Measurements from ENCODE around the gene POLDIP3.
"Not testable (repeated sequence)": the region's sequence is repeated elsewhere in the genome, so short reads cannot be mapped to it uniquely, and the experiment has no call there.

POLDIP3 gene

DNA sequence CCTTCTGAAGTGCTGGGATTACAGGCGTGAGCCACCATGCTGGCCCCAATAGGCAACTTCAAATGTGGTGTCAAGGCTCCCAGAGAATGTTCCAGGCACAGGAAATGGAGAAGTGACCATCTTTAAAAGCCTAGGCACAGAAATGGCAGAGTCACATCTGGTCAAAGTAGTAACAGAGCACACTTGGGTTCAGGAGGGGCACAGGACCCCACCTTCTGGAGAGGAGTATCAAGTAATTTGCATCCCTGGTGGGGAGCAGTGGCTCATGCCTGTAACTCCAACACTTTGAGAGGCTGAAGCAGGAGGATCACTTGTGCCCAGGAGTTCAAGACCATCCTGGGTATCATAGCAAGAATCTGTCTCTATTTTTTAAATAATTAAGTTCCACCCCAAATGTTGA, 31.7 kb downstream of the POLDIP3 start:
- no peak for DNase-seq

DNA sequence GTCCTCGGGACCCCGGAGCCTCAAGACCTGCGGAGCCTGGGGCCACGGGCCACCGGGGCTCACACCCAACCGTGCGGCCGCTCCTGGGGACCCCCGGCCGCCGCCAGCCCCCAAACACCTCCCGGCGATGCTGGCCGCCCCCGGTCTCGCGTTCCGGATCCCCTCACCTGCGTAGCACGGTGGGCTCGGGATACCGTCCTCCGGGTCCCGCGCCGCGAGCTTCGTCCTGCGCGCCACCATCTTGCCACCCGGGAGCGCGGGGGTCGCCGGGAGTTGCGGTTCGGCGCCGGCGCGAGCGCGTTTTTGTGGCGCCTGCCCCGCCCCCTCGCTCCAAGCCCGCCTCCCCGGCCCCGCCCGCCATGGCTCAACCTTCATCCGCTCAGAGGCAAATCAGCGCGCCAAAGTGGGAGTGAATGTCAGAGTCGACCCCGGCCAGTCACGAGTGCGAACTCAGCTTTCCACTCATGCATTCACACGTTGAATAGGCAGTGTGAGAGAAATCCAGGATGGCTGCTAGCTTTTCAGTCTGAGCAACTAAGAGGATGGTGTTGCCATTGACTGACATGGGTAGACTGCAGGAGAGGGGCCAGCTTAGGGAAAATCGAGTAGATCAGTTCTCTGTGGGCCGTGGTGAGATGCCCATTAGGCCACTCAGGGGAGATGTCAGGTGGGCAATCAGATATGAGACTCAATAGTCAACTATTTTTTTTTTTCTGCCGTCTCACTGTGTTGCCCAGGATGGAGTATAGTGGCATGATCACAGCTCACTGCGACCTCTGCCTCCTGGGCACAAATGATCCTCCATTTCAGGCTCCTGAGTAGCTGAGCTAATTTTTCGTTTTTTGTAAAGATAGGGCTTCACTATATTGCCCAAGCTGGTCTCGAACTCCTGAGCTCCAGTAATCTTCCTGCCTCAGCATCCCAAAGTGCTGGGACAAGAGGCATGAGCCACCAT, 32.6 kb downstream of the POLDIP3 start:
- DNase-seq, result peak; percentile 68 to 81

DNA sequence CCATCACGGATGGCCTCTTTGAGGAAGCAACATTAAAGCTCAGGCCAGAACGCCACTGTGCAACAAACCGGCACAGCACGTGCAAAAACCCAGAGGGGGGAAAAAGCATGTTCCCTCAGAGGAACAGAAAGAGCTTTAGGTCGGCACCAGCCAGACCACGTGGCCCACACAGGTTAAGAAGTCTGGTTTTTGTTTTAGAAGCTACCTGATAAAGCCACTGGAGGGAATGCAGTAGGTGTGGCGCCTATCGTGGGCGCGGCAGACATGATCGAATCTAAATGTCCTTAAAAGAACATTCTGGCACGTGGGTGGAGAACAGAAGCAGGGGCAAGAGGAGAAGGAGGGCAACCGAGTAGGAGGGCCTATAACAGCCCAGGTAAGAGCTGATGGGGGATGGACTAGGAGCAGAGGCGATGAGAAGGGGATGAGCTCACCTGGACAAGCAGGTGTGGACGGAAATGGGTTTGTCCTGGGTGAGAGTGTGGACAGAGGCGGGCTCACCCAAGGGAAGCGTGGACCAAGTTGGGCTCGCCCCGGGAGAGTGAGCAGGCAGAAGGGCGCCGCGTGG, 33.4 kb downstream of the POLDIP3 start:
- peak in 1 of 2 donors; percentile 3 for DNase-seq

DNA sequence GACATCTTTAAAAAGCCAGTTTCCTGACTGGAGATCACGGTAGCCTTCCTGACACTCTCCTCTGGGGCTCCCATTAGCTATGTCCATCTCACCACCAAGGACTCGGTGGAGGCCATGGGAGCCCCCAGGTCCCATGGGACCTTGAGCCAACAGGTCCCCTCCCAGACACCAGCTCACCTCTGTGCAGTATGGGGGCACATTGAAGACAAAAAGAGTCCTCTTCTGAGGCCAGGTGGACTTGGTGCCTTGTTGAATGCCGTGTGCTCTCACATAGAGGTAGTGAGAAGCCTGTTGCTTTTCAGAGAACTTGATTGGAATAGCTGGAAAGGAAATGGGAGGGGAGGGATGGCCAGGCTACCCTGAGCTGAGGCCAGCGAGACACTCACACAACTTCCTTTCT, 34.6 kb downstream of the POLDIP3 start:
- not testable (repeated sequence) for DNase-seq

DNA sequence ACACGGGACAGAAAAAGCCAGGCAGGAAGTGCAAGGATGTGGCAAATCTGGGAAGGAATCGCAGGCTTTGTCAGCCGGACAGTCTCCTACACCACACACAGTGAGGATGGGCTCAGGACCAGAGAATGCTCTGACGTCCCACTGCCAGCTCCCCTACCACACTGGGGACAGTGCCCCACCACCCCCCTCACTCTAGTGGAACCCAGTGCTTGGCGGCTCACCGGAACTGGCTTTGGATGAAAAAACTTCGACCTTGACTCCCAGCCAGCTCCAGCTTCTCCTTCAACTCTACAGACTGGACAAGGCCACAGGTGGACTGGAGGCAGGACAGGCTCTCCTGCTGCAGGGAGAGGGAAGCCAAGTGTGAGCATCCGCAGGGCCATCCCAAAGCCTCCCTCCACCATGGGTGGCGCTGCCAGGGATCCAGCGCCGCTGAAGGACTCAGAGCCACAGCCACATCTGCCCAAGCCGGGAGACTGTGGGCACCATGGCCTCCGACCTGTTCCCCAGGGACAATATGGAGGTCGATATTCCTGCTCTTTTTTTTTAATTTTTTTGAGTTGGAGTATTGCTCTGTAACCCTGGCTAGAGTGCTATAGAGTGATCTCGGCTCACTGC, 37.0 kb downstream of the POLDIP3 start:
- no peak for DNase-seq

DNA sequence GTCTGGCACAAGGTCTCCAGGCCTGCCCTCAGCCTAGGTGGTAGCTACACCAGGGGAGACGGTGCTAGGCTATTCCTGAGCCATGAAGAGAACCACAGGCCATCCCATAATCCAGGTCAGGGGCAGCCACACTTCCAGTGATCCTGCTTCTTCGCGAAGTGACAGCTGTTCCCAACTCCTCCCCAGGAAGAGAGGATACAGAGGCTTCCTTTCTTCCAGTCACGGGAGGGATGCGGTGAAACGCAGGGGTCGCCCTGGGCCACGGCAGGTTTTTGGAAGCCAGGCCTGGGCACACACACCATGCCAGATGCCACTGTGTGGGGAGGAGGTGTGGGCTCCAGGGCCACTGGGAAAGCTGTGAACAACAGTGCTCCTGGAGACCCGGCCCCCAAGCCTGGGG, 37.5 kb downstream of the POLDIP3 start:
- not testable (repeated sequence) for DNase-seq

DNA sequence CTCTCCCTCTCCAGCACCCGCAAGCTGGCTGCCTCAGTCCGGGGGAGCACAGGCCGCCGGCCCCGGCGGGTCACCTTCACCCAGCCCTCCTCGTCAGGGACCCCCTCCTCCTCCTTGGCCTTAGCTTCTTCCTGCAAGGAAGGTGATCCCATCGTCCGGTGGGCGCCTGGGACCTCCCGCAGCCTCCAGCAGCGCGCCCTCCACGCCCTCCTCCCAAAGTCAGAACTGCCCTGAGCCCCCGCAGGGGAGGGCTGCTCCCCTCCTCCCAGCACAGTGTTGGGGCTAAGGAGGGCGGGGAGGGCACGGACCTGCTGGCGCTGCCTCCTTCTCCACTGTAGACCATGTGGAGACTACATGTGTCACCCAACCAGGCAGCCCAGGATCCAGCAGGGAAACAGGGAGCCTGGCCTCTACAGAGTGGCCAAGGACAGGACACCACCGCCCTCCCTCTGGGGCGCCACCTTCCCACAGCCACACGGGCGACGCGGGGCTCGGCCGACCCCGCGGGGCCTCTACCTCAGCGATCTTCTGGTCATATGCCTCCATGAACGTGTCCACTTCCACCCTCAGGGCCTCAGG, 38.6 kb downstream of the POLDIP3 start:
- not testable (repeated sequence) for DNase-seq

DNA sequence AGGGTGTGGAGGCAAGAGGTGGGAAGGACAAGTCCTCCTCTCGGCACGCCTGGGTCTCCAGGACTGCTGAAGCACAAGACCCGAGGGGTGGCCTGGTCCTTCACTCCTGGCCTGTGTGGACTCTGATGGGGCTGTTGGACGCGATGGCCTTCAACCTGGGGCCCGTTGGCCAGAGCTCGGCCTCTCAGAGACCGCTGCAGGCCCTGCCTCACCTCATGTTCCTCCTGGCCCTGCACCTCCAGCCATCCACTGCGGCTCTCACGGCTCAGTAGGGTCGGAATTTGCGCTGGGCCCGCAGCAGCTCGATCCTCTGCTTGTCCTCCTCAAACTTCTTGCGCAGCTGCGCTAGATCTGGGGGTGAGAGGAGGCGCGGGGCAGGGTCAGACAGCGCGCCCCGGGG, 40.2 kb downstream of the POLDIP3 start:
- DNase-seq, result not testable (repeated sequence)

DNA sequence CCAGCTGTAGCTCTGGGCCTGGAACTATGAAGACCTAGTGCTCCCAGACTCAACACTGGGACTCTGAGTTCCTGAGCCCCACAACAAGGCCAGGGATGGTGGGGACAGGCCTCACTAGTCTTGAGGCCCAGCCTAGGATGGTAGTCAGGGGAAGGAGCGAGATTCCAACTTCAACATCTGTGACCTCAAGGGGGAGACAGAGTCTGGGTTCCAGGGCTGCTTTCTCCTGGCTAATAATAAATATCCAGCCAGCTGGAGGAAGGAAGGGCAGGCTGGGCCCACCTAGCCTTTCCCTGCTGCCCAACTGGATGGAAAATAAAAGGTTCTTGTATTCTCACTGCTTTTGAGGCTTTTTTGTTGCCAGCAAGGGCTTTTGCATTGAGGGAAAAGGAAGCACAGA, 40.6 kb downstream of the POLDIP3 start:
- not testable (repeated sequence) for DNase-seq

DNA sequence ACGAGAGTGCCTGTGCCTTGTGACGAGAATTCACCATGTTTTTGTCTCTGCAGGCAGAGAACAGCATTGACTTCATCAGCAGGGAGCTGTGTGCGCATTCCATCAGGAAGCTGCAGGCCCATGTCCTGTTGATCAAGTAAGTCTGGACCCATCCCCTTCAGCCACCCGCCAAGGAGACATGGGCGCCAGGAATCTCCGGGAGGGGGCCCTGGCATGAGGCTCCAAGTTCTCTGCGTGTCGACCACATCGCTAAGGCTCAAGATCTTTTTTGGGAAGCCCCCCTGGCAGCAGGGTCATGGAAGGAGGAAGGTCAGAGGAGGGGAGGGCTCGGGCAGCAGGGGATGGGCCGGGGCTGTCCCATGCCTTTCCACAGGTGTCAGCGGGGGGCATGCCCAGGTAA, 43.6 kb downstream of the POLDIP3 start:
- DNase-seq, result not testable (repeated sequence)

DNA sequence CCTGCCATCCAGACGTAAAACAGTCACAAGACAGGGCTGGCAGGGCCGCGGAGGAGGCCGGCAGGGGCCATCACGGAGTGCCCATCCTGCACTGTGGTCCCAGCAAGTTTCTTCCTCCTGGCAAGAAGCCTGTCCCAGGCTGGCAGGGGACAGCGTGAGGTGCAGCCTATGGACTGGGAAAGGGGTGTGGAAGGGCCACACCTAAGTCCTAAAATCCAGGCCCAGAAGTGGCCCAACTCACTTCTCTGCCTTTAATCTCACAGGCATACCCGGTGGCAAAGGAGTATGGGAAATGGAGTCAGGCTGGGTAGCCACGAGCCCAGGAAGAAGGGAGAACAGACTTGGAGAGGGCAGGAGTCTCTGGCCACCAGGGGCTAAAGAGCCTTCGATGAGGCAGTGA, 44.1 kb downstream of the POLDIP3 start:
- DNase-seq, result not testable (repeated sequence)

DNA sequence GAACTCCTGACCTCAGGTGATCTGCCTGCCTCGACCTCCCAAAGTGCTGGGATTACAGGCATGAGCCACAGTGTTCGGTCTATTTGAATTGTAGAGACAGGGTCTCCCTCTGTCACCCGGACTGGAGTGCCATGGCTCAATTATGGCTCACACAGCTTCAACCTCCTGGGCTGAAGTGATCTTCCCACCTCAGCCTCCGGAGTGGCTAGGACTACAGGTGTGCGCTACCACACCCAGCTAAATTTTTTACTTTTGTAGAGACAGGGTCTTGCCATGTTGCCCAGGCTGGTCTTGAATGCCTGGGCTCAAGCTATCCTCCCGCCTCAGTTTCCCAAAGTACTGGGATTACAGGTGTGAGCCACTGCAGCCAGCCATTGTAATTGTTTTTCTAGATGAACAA, 46.7 kb downstream of the POLDIP3 start:
- DNase-seq, result not testable (repeated sequence)

DNA sequence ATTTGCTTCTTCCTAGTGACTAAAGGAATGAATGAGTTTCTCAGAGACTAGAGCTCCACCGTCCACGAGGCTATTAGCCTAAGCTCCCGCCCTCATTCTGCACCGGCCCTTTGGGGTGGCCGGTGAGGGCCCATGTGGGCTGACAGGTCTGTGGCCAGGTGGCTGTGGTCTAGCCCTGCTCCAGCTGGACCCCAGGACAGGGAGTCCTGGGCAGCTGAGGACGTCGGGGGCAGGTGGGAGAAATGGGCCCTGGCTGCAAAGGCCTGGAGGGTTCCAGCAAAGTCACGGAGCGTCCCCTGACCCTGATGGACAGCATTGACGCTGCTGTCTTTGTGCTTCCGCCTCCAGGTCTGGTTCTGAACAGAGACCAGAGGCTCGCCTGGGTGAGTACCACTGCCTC, 48.7 kb downstream of the POLDIP3 start:
- no peak for DNase-seq

DNA sequence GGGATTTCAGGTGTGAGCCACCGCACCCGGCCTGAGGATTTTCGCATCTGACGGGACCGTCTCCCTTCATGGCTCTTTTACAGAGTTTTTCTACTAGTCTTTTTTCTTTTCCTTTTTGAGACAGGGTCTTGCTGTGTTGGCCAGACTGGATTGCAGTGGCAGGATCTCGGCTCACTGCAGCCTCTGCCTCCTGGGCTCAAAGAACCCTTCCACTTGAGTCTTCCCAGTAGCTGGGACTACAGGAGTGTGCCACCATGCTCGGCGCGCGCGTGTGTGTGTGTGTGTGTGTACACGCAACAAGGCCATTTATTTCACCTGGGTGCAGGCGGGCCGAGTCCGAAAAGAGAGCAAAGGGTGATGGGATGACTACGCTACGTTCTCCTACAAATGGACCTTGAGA, 50.0 kb downstream of the POLDIP3 start:
- DNase-seq, result no peak

DNA sequence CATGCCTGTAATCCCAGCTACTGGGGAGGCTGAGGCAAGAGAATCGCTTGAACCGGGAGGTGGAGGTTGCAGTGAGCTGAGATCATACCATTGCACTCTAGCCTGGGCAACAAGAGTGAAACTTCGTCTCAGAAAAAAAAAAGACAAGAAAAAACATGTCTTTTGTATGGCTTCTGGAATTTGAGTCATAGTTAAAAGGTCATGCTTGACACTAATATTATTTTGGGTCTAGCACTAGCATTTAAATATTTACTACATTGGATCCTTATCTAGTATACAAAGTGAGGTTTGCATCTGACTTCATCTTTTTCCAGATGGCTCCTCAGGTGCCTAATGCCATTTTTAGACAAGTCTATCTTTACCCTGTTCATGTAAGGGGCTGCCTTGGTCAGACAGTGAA, 50.7 kb downstream of the POLDIP3 start:
- DNase-seq, result not testable (repeated sequence)

DNA sequence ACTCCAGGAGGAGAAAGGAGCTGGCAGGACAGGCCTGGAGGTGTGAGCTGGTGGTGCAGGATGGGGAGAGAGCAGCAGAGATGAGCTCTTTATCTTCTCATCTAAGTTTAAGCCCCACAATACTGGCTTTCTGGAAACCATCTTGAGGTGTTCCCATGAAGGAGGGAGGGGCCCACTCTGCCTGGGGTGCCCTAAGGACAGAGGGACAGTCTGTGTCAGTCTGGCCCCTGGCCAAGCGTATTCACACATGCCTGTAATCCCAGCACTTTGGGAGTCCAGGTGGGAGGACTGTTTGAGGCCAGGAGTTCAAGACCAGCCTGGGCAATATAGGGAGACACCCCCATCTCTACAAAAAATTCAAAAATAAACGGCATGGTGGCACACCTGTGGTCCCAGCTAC, 52.0 kb downstream of the POLDIP3 start:
- DNase-seq, result no peak

DNA sequence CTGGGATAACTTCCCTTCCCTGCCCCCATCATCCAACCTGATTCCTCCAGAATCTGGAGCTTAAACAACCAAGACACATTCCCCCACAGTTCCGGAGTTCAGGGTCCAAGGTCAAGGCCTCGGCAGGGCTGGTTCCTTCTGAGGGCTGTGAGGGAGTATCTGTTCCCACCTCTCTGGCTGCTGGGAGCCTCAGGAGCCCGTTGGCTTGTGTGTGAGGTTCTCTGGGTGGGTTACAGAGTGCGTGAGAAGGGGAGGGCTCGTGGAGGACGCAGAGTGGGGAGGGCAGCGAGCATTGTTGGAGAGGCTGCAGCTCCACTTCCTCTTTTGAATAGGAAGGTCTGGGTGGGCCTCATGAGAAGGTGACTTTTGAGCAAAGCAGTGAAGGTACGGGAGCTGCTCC, 52.4 kb downstream of the POLDIP3 start:
- DNase-seq, result no peak

DNA sequence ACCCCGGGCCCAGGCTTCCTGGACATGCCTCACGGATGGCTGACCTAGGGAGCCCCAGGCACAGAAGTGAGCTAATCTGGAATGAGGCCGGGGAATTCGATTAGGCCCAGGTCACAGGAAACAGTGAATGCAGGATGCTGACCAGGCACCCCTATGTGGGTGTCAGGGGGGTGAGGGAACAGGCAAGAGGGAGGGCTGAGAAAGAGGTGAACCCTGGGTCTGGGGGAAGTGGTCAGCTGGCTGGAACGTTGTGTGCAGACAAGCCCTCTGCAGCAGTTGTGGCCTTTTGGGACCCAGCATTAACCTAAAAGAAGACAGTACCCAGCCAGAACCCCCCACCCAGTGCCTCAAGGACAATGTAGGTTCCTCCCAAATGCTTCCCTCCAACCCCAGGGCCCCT, 52.8 kb downstream of the POLDIP3 start:
- DNase-seq, result no peak

DNA sequence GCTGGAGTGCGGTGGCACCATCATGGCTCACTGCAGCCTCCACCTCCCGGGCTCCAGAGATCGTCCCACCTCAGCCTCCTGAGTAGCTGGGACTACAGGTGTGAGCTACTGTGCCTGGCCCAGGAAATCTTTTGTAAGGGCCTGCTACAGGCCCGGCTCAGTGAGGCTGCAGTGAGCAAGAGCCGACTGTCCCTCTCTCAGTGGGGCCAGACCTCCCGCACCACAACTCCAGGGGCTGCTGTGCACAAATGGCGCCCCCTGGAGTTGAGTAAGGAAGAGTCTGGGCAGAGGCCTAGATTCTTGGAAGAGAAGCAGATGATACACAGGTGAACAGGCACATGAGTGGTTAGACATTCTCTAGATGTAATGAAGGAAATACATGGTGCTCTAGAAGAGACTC, 53.9 kb downstream of the POLDIP3 start:
- DNase-seq, result peak in 1 of 2 donors; percentile 21

DNA sequence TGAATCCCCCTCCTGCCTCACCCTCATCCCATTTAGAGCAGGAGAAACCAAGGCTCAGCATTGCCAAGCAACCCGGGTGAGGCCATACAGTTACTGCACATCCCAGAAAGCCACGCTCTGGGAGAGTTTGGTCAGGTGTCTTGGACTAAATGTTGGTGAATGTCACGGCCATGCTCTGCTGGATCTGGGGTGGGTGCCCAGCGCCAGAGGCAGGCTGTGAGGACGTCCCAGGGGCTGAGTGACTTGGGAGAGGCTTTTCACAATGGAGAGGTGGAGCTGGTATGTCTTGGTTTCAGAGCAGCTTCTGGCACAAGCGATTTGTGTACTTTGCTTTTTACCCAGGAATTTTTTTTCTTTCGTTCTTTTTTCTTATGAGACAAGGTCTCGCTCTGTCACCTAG, 54.3 kb downstream of the POLDIP3 start:
- no peak for DNase-seq

DNA sequence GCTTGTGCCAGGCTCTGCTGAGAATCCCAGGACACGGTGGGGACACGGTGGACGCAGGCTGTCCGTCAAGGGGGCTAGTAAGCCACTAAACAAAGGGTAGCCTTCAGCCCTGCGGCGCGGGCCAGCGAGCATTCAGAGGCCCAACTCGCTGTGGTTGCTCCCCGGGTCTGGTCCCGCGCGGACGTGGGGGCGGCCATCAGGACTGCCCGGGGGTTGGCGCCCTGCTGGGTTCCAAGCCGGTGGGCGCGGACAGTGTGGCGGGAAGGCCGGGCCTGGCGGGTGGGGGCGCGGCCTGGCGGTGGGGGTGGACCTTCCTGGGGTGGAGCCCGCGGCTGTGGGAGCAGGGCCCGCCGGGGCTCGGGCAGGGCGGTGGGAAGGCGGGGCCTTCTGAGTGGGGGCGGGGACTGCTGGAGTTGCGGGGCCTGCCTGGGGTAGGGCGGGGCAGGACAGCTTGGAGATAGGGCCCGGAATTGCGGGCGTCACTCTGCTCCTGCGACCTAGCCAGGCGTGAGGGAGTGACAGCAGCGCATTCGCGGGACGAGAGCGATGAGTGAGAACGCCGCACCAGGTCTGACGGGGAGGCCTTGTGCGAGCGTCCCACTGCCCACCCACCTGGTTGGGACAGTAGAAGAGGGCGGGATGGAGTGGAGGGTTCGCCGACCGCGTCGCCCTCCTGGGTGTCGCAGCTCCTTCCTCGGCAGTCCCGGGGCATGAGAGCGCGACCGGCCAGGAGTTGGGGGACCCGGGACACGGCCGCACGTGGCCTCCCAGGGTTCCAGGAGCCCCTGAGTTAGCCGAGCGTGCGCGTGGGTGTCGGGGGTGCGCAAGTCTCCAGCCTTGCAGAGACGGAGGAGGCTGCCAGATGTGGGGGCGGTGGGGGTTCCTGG, 61.0 kb downstream of the POLDIP3 start, which contains the start of gene SERHL2:
TSS of gene SERHL2 (plus strand) at position 482 of the 887 bp plus-strand sequence. CDS start at position 547, 65 bp downstream.
- DNase-seq, result peak; percentile 90 to 93

DNA sequence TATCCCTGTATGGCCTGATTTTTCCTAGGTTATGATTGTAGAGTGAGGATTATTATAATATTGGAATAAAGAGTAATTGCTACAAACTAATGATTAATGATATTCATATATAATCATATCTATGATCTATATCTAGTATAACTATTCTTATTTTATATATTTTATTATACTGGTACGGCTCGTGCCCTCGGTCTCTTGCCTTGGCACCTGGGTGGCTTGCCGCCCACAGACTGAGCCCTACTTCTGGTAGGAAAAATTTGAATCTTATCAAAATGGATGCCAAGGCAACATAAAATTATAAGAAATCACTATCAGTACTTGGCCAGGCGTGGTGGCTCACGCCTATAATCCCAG, 62.4 kb downstream of the POLDIP3 start:
- not testable (repeated sequence) for DNase-seq
